Right lobe of liver (tissue), 6 donors: ENCODE results near the gene DERA. TPM values are rescaled to one million over a fixed set of nuclear protein-coding genes. Genes with fewer than 3 reads are reported as not detected.

Experiments used
- ATAC-seq, 4 donors: fragments of 200-7000 bp; cut with Tn5 transposase; one replicate each; pipeline ENCODE4 v1.9.1; 2020; ENCODE audit warnings: mild to moderate bottlenecking in 4 of 4, moderate library complexity in 4 of 4
- DNase-seq, 3 donors: peaks; one replicate each; pipeline ENCODE4 v3.0.0-alpha.2; 2020
- H3K27ac ChIP-seq, 3 donors: fragments of 200-600 bp; one replicate each; pipeline ENCODE4 v1.8.0; 2022
- H3K27me3 ChIP-seq, 2 donors: fragments of 200-600 bp; one replicate each; pipeline ENCODE4 v1.8.0; 2022
- H3K36me3 ChIP-seq, 4 donors: fragments of 200-600 bp; sonication (generic) in 1 of 4; one replicate each; pipeline versions ENCODE4 v1.5.1 to v1.8.0; 2017 to 2022; ENCODE audit warnings: control low read depth in 1 of 4
- H3K4me1 ChIP-seq, 4 donors: fragments of 200-600 bp; sonication (generic) in 1 of 4; one replicate each; pipeline versions ENCODE4 v1.5.1 to v1.8.0; 2017 to 2022; ENCODE audit warnings: control low read depth in 1 of 4
- H3K4me3 ChIP-seq, 3 donors: fragments of 200-600 bp; one replicate each; pipeline ENCODE4 v1.8.0; 2022
- H3K9me3 ChIP-seq, 4 donors: fragments of 200-600 bp; sonication (generic) in 1 of 4; one replicate each; pipeline versions ENCODE4 v1.5.1 to v1.8.0; 2017 to 2022; ENCODE audit warnings: control low read depth in 1 of 4
- CTCF ChIP-seq, 4 donors: fragments of 200-600 bp in 3 of 4; fragments of 450-650 bp in 1 of 4; IDR thresholded peaks; one replicate each; pipeline versions ENCODE4 v1.5.1 to v1.8.0; 2016 to 2022; ENCODE audit warnings: antibody characterized with exemption in 4 of 4, mild to moderate bottlenecking in 2 of 4
- POLR2A ChIP-seq: fragments of 450-650 bp; IDR thresholded peaks from one replicate; pipeline ENCODE4 v1.6.1; 2017; ENCODE audit warnings: antibody characterized with exemption, mild to moderate bottlenecking
- WGBS: methylation state at CpG from one replicate; pipeline ENCODE4 v1.1.6; 2018; ENCODE audit warnings: low coverage, low lambda C conversion rate; ENCODE audit not compliant: insufficient coverage; ENCODE audit errors: missing lambda C conversion rate; 5-methylcytosine and 5-hydroxymethylcytosine counted together
- intact Hi-C, 2 donors: fragments of 100-400 bp; cut with DNase I; formaldehyde crosslinking; loops; one replicate each; pipeline versions ENCODE4 v1.11.2 to v1.14.1; 2022
- total RNA-seq, 6 experiments: library from RNA; depleted of rRNA in 2 of 6; stranded (reverse); fragments of >200 nt in 2 of 6; fragmentation: NEBNext Ultra II Directional in 3 of 6; extraction: Animal tissue kit (Norgen Biotek cat#: 25700) in 3 of 6; gene quantifications; one replicate each; pipeline versions ENCODE4 v1.1.0 to v1.2.4, GENCODE V29; 2016 to 2023
- donor health status: DM: no; HTN: yes; CAD: no.
- donor health status: DM: no; HTN: no; CAD: no.
- donor health status: DM: no; HTN: no; CAD: no.
- donor health status: DM: no; HTN: yes; CAD: no.
- donor health status: DM: no; HTN: yes; CAD: no.

DERA gene
- total RNA-seq, 6 experiments from 2014 or later: 39.8 to 55.6 (median 49.1) TPM

GRCh38 chr12:15971211-15971610 lies 60.1 kb downstream of the DERA start:
- 78% methylated on average over 3 of the region's 3 CpGs for WGBS
- DNase-seq: no peak
- intact Hi-C loops: no loop called here
- Histone ChIP-seq H3K4me3 (no peak overlapping the region), H3K9me3 (no peaks in the 10 kb centered on the region), H3K36me3 (no peaks in the 10 kb centered on the region), H3K27me3 (no peaks in the 10 kb centered on the region), H3K4me1 (no peaks in the 10 kb centered on the region), H3K27ac (no peak overlapping the region)
- no peak for ATAC-seq
- TF ChIP-seq POLR2A (no peak), CTCF (IDR thresholded peaks at IDR 0.05) (no peak)

GRCh38 chr12:15972894-15973293 lies 61.8 kb downstream of the DERA start:
- no peak overlapping the region for H3K27ac ChIP-seq
- no peaks in the 10 kb centered on the region for H3K27me3 ChIP-seq
- no peak for TF ChIP-seq POLR2A
- TF ChIP-seq CTCF (IDR thresholded peaks at IDR 0.05): no peak
- H3K36me3 ChIP-seq: no peaks in the 10 kb centered on the region
- WGBS: 53% methylated on average over 4 of the region's 4 CpGs
- intact Hi-C loops: no loop called here
- ATAC-seq: peak in 1 of 4 donors; percentile 48
- no peaks in the 10 kb centered on the region for H3K4me1 ChIP-seq
- no peak for DNase-seq
- H3K4me3 ChIP-seq: no peak overlapping the region
- H3K9me3 ChIP-seq: no peaks in the 10 kb centered on the region

GRCh38 chr12:15977999-15978951 lies 67.1 kb downstream of the DERA start:
- Histone ChIP-seq H3K36me3 (no peaks in the 10 kb centered on the region), H3K4me1 (peaks cover 0 to 16% (median 5%) of the 10 kb centered on the region in 4 donors), H3K27me3 (no peaks in the 10 kb centered on the region), H3K9me3 (no peaks in the 10 kb centered on the region), H3K27ac (peak overlapping the region in 2 of 3 donors; percentile 12 to 35), H3K4me3 (no peak overlapping the region)
- WGBS: 67% methylated on average over 7 of the region's 7 CpGs
- intact Hi-C loops: no loop called here
- ATAC-seq: peak; percentile 46 to 87 (median 65)
- TF ChIP-seq CTCF (IDR thresholded peaks at IDR 0.05) (no peak), POLR2A (no peak)
- DNase-seq: no peak

- intact Hi-C loops: no loop called here
- Histone ChIP-seq H3K36me3 (no peaks in the 10 kb centered on the region), H3K27ac (peak overlapping the region; percentile 2 to 56 (median 44)), H3K4me1 (peaks cover 0 to 25% (median 10%) of the 10 kb centered on the region in 4 donors), H3K27me3 (no peaks in the 10 kb centered on the region), H3K4me3 (no peak overlapping the region), H3K9me3 (no peaks in the 10 kb centered on the region)
- TF ChIP-seq CTCF (IDR thresholded peaks at IDR 0.05) (peak in 3 of 4 donors; percentile 21 to 52 (median 37)), POLR2A (no peak)
- 19% methylated on average over 2 of the region's 2 CpGs for WGBS
- DNase-seq (no peak), ATAC-seq (peak; percentile 38 to 80 (median 66))
These were observed 68.3 kb downstream of the DERA start for GRCh38 chr12:15979096-15980092.
